HCT116 (cell line): ENCODE results near the gene POU2AF2. TPM values are rescaled to one million over a fixed set of nuclear protein-coding genes. Genes with fewer than 3 reads are reported as not detected.

Experiments used
- ATAC-seq: fragments of 200-7000 bp; cut with Tn5 transposase; 2 replicates; pipeline ENCODE4 v1.9.1; 2020; ENCODE audit warnings: mild to moderate bottlenecking, moderate library complexity
- BruUV-seq: library from RNA; stranded (reverse); fragments of 400-500 nt; replicated peaks from 2 replicates; lab custom pipeline; 2021; lab: Mats Ljungman, UMichigan
- CTCF ChIA-PET: fragments of 300-600 bp; sonication (Branson Sonifier 250); formaldehyde crosslinking; loops from one replicate; lab custom pipeline; 2021; ENCODE audit warnings: antibody characterized with exemption; lab: Charles Lee
- POLR2A ChIA-PET: fragments of 300-600, 350-600 bp; sonication (Branson Sonifier 250); formaldehyde crosslinking; loops from one replicate; lab custom pipeline; 2021; ENCODE audit warnings: antibody characterized with exemption; lab: Charles Lee
- RAD21 ChIA-PET, 2 experiments: fragments of 300-600 bp; sonication (Branson Sonifier 250); formaldehyde crosslinking; loops; one replicate each; lab custom pipeline; 2023; ENCODE audit warnings: low total read pairs in 2 of 2; ENCODE audit not compliant: uncharacterized antibody in 2 of 2, unreplicated experiment in 2 of 2, low non-redundant PET in 1 of 2; lab: Charles Lee
- DNase-seq: peaks from one replicate; pipeline ENCODE4 v3.0.0-alpha.2; 2010; ENCODE audit warnings: low read depth, low spot score
- H2AFZ ChIP-seq: fragments of 200-600 bp; shearing (Covaris generic), sonication (generic); 2 replicates; pipeline ENCODE4 v1.6.1; 2017; ENCODE audit warnings: low read depth, mixed run types, mixed read lengths, antibody characterized with exemption, low read length; ENCODE audit not compliant: poor library complexity, severe bottlenecking
- H3K27ac ChIP-seq: 2 replicates; pipeline ENCODE4 v1.5.1; 2012; ENCODE audit warnings: low read depth, low read length
- H3K27me3 ChIP-seq: fragments of 200-600 bp; sonication (generic); 2 replicates; pipeline ENCODE4 v1.6.1; 2016; ENCODE audit warnings: mixed run types, low read length, mixed read lengths; ENCODE audit not compliant: insufficient read depth
- H3K36me3 ChIP-seq, 2 experiments: fragments of 200-500 bp in 1 of 2; fragments of 200-600 bp in 1 of 2; sonication (Bioruptor generic) in 1 of 2; sonication (generic) in 1 of 2; 2 replicates each; pipeline versions ENCODE4 v1.5.1 to v1.6.1; 2014 to 2016; ENCODE audit warnings: low read length in 2 of 2, inconsistent platforms in 1 of 2, mixed read lengths in 1 of 2, mixed run types in 1 of 2; ENCODE audit not compliant: insufficient read depth in 2 of 2, control insufficient read depth in 1 of 2
- H3K4me1 ChIP-seq, 2 experiments: fragments of 200-600 bp in 1 of 2; sonication (generic) in 1 of 2; 2 replicates each; pipeline versions ENCODE4 v1.5.1 to v1.6.1; 2012 to 2017; ENCODE audit warnings: low read length in 2 of 2, inconsistent platforms in 1 of 2, mild to moderate bottlenecking in 1 of 2, mixed read lengths in 1 of 2, mixed run types in 1 of 2, moderate library complexity in 1 of 2; ENCODE audit not compliant: insufficient read depth in 2 of 2, control insufficient read depth in 1 of 2
- H3K4me2 ChIP-seq: fragments of 200-600 bp; sonication (generic); 2 replicates; pipeline ENCODE4 v1.6.1; 2017; ENCODE audit warnings: mixed run types, low read length, mixed read lengths
- H3K4me3 ChIP-seq, 2 experiments: fragments of 200-600 bp in 1 of 2; sonication (generic) in 1 of 2; replicated peaks in 1 of 2; 2 replicates each; pipeline ENCODE4 v1.5.1; 2011 to 2016; ENCODE audit warnings: low read length in 2 of 2, control low read depth in 1 of 2, low read depth in 1 of 2, mild to moderate bottlenecking in 1 of 2, mixed read lengths in 1 of 2, mixed run types in 1 of 2
- H3K79me2 ChIP-seq: fragments of 200-600 bp; sonication (generic); 2 replicates; pipeline ENCODE4 v1.6.1; 2017; ENCODE audit warnings: mild to moderate bottlenecking, mixed run types, low read length, moderate library complexity, mixed read lengths; ENCODE audit not compliant: insufficient read depth
- H3K9ac ChIP-seq: fragments of 200-600 bp; sonication (generic); 2 replicates; pipeline ENCODE4 v1.6.1; 2016; ENCODE audit warnings: low read length, mixed read lengths
- H3K9me2 ChIP-seq: fragments of 200-600 bp; sonication (generic), shearing (Covaris generic); 2 replicates; pipeline ENCODE4 v1.6.1; 2017; ENCODE audit warnings: mixed run types, mild to moderate bottlenecking, moderate library complexity; ENCODE audit not compliant: insufficient read depth
- H3K9me3 ChIP-seq, 2 experiments: fragments of 200-500 bp in 1 of 2; fragments of 200-600 bp in 1 of 2; sonication (Bioruptor generic) in 1 of 2; sonication (generic) in 1 of 2; 2 replicates each; pipeline ENCODE4 v1.6.1; 2014 to 2017; ENCODE audit warnings: low read length in 2 of 2, mixed read lengths in 2 of 2, inconsistent platforms in 1 of 2, low read depth in 1 of 2, mild to moderate bottlenecking in 1 of 2, mixed run types in 1 of 2, moderate library complexity in 1 of 2; ENCODE audit not compliant: control insufficient read depth in 1 of 2, insufficient read depth in 1 of 2
- H4K20me1 ChIP-seq: fragments of 200-600 bp; sonication (generic), shearing (Covaris generic); 2 replicates; pipeline ENCODE4 v1.6.1; 2017; ENCODE audit warnings: mixed run types, mild to moderate bottlenecking, moderate library complexity; ENCODE audit not compliant: insufficient read depth
- CBX3 ChIP-seq: IDR thresholded peaks from 2 replicates; pipeline ENCODE4 v1.6.1; 2012; ENCODE audit warnings: low read depth
- CTCF ChIP-seq, 3 experiments: fragments of 200-600 bp in 1 of 3; sonication (generic) in 1 of 3; IDR thresholded peaks in 2 of 3; conservative IDR thresholded peaks in 1 of 3; 2 replicates each; pipeline ENCODE4 v1.5.1; 2012 to 2017; ENCODE audit warnings: low read depth in 2 of 3, low read length in 2 of 3, antibody characterized with exemption in 1 of 3, borderline replicate concordance in 1 of 3, control low read depth in 1 of 3, mild to moderate bottlenecking in 1 of 3, mixed read lengths in 1 of 3, mixed run types in 1 of 3, moderate library complexity in 1 of 3; ENCODE audit not compliant: insufficient read depth in 1 of 3
- EGR1 ChIP-seq: IDR thresholded peaks from 2 replicates; pipeline ENCODE4 v1.6.1; 2012; ENCODE audit warnings: low read depth
- ELF1 ChIP-seq: IDR thresholded peaks from 2 replicates; pipeline ENCODE4 v1.6.1; 2012; ENCODE audit warnings: low read depth, borderline replicate concordance
- EZH2 ChIP-seq: fragments of 200-600 bp; sonication (generic); IDR thresholded peaks from 2 replicates; pipeline ENCODE4 v1.6.1; 2017; ENCODE audit warnings: antibody characterized with exemption, mixed run types
- EZH2phosphoT487 ChIP-seq: fragments of 200-600 bp; IDR thresholded peaks from 2 replicates; pipeline ENCODE4 v1.6.1; 2018; ENCODE audit warnings: antibody characterized with exemption, borderline replicate concordance
- FOSL1 ChIP-seq: IDR thresholded peaks from 2 replicates; pipeline ENCODE4 v1.6.1; 2012; ENCODE audit warnings: low read depth
- JUND ChIP-seq: IDR thresholded peaks from 2 replicates; pipeline ENCODE4 v1.6.1; 2012
- POLR2A ChIP-seq: IDR thresholded peaks from 2 replicates; pipeline ENCODE4 v1.7.0; 2011; ENCODE audit warnings: borderline replicate concordance; ENCODE audit not compliant: insufficient read depth, insufficient read length; ENCODE audit errors: extremely low read depth
- RAD21 ChIP-seq: IDR thresholded peaks from 2 replicates; pipeline ENCODE4 v1.6.1; 2012; ENCODE audit warnings: low read depth, mild to moderate bottlenecking
- SRF ChIP-seq: IDR thresholded peaks from 2 replicates; pipeline ENCODE4 v1.6.1; 2012; ENCODE audit warnings: low read depth
- TCF7L2 ChIP-seq: IDR thresholded peaks from 2 replicates; pipeline ENCODE4 v1.7.0; 2011; ENCODE audit warnings: borderline replicate concordance, inconsistent platforms; ENCODE audit not compliant: insufficient read depth, insufficient read length; ENCODE audit errors: extremely low read depth
- ZFX ChIP-seq: fragments of 450-650 bp; IDR thresholded peaks from 2 replicates; pipeline ENCODE4 v1.6.1; 2017
- ZNF274 ChIP-seq: fragments of 200-500 bp; sonication (Bioruptor generic); IDR thresholded peaks from 2 replicates; pipeline ENCODE4 v1.6.1; 2014; ENCODE audit warnings: mild to moderate bottlenecking, low read depth, low read length, inconsistent platforms
- intact Hi-C: fragments of 100-400 bp; cut with micrococcal nuclease; formaldehyde crosslinking; loops from 2 replicates; pipeline ENCODE4 v1.10.0; 2022
- total RNA-seq: library from RNA; stranded (reverse); gene quantifications from one replicate; pipeline ENCODE4 v1.2.1, GENCODE V29; 2021; ENCODE audit not compliant: unreplicated experiment
- TF ChIP-seq, protein P1 (sequence below): IDR thresholded peaks from 2 replicates; pipeline ENCODE4 v1.6.1; 2012
- TF ChIP-seq, protein P2 (sequence below): IDR thresholded peaks from 2 replicates; pipeline ENCODE4 v1.6.1; 2011; ENCODE audit warnings: mild to moderate bottlenecking, low read length, moderate library complexity; ENCODE audit not compliant: insufficient replicate concordance; ENCODE audit errors: extremely low read depth
- TF ChIP-seq, protein P3 (sequence below): IDR thresholded peaks from 2 replicates; pipeline ENCODE4 v1.6.1; 2012; ENCODE audit warnings: low read depth

POU2AF2 gene
- total RNA-seq, 1 experiment from 2014 or later = not detected

DNA sequence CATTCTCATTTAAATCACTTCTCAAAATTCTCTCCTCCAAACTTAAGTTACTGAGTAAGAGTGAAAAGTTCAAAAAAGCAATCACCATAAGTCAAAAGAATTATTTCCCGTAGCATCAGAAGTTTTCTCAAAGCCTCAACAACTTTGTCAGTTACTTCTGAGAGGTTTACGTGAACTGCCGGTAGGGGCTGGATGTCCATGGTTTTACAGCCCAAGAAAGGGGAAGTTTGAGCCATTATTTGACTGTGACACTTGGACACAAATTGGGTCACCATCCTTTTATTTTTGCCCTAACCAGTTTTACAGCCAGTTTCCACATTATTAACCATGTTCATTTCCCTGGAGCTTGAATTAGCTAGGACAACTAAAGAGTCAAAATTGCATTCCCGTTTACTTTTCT is 60.4 kb downstream of the POU2AF2 start:
- Histone ChIP-seq H3K4me1 (no peaks in the 10 kb centered on the region; a peak in 1 of 4 replicates), H3K36me3 (no peaks in the 10 kb centered on the region), H3K27me3 (peaks cover 46% of the 10 kb centered on the region), H3K4me2 (no peak overlapping the region), H3K9me2 (no peaks in the 10 kb centered on the region), H3K4me3 (no peak overlapping the region), H4K20me1 (no peaks in the 10 kb centered on the region), H3K79me2 (no peaks in the 10 kb centered on the region), H2AFZ (no peak overlapping the region), H3K9me3 (no peaks in the 10 kb centered on the region), H3K9ac (no peak overlapping the region), H3K27ac (no peak overlapping the region)
- DNase-seq (no peak), ATAC-seq (no peak)
- no TSS peak for BruUV-seq
- intact Hi-C loops = no loop called here
- POLR2A ChIA-PET = no interaction called here
- TF ChIP-seq FOSL1 (no peak), ZNF274 (no peak), CTCF (IDR thresholded peaks at IDR 0.05 in 2 of 3, conservative IDR thresholded peaks at IDR 0.05 in 1 of 3; ENCODE audit: borderline replicate concordance in 1 of 3, insufficient read depth in 1 of 3, low read depth in 2 of 3, low read length in 2 of 3) (no peak), CBX3 (no peak), EGR1 (no peak), RAD21 (no peak), JUND (no peak), ZFX (no peak), TCF7L2 (no peak), ELF1 (no peak), SRF (no peak), POLR2A (no peak), EZH2 (no peak), EZH2phosphoT487 (no peak)
- TF ChIP-seq, protein P1, sequence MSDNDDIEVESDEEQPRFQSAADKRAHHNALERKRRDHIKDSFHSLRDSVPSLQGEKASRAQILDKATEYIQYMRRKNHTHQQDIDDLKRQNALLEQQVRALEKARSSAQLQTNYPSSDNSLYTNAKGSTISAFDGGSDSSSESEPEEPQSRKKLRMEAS = no peak
- TF ChIP-seq, protein P2, sequence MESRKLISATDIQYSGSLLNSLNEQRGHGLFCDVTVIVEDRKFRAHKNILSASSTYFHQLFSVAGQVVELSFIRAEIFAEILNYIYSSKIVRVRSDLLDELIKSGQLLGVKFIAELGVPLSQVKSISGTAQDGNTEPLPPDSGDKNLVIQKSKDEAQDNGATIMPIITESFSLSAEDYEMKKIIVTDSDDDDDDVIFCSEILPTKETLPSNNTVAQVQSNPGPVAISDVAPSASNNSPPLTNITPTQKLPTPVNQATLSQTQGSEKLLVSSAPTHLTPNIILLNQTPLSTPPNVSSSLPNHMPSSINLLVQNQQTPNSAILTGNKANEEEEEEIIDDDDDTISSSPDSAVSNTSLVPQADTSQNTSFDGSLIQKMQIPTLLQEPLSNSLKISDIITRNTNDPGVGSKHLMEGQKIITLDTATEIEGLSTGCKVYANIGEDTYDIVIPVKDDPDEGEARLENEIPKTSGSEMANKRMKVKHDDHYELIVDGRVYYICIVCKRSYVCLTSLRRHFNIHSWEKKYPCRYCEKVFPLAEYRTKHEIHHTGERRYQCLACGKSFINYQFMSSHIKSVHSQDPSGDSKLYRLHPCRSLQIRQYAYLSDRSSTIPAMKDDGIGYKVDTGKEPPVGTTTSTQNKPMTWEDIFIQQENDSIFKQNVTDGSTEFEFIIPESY = no peak
- TF ChIP-seq, protein P3, sequence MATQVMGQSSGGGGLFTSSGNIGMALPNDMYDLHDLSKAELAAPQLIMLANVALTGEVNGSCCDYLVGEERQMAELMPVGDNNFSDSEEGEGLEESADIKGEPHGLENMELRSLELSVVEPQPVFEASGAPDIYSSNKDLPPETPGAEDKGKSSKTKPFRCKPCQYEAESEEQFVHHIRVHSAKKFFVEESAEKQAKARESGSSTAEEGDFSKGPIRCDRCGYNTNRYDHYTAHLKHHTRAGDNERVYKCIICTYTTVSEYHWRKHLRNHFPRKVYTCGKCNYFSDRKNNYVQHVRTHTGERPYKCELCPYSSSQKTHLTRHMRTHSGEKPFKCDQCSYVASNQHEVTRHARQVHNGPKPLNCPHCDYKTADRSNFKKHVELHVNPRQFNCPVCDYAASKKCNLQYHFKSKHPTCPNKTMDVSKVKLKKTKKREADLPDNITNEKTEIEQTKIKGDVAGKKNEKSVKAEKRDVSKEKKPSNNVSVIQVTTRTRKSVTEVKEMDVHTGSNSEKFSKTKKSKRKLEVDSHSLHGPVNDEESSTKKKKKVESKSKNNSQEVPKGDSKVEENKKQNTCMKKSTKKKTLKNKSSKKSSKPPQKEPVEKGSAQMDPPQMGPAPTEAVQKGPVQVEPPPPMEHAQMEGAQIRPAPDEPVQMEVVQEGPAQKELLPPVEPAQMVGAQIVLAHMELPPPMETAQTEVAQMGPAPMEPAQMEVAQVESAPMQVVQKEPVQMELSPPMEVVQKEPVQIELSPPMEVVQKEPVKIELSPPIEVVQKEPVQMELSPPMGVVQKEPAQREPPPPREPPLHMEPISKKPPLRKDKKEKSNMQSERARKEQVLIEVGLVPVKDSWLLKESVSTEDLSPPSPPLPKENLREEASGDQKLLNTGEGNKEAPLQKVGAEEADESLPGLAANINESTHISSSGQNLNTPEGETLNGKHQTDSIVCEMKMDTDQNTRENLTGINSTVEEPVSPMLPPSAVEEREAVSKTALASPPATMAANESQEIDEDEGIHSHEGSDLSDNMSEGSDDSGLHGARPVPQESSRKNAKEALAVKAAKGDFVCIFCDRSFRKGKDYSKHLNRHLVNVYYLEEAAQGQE = no peak
- RAD21 ChIA-PET = no interaction called here
- CTCF ChIA-PET = no interaction called here
